Uterus (tissue), 4 donors: Measurements from ENCODE around the gene CLTC. TPM values are rescaled to one million over a fixed set of nuclear protein-coding genes. Genes with fewer than 3 reads are reported as not detected.

ENCODE experiments used
- DNase-seq, 2 donors: peaks; one replicate each; pipeline ENCODE4 v3.0.0-alpha.2; 2019 to 2020
- H3K27ac ChIP-seq, 2 donors: fragments of 200-600 bp; sonication (generic); 1 replicate in 1 of 2; 2 replicates in 1 of 2; pipeline ENCODE4 v1.5.1; 2016 to 2018
- H3K27me3 ChIP-seq, 2 donors: fragments of 200-600 bp; sonication (generic); one replicate each; pipeline ENCODE4 v1.5.1; 2018 to 2019; ENCODE audit warnings: control low read depth in 1 of 2
- H3K36me3 ChIP-seq, 2 donors: fragments of 200-600 bp; sonication (generic); one replicate each; pipeline ENCODE4 v1.5.1; 2019; ENCODE audit warnings: control low read depth in 1 of 2
- H3K4me1 ChIP-seq, 2 donors: fragments of 200-600 bp; sonication (generic); one replicate each; pipeline ENCODE4 v1.5.1; 2018 to 2019; ENCODE audit warnings: control low read depth in 1 of 2
- H3K4me3 ChIP-seq, 2 donors: fragments of 200-600 bp; sonication (generic); 1 replicate in 1 of 2; 2 replicates in 1 of 2; pipeline ENCODE4 v1.5.1; 2018 to 2019; ENCODE audit warnings: mild to moderate bottlenecking in 1 of 2
- H3K9me3 ChIP-seq, 2 donors: fragments of 200-600 bp; sonication (generic); one replicate each; pipeline ENCODE4 v1.5.1; 2019; ENCODE audit warnings: control low read depth in 1 of 2
- POLR2A ChIP-seq, 2 donors: fragments of 450-650 bp; IDR thresholded peaks; one replicate each; pipeline ENCODE4 v1.6.1; 2016; ENCODE audit warnings: antibody characterized with exemption in 2 of 2, mild to moderate bottlenecking in 1 of 2, moderate library complexity in 1 of 2
- intact Hi-C: fragments of 100-400 bp; cut with DNase I; formaldehyde crosslinking; loops from one replicate; pipeline ENCODE4 v1.15.1; 2023; ENCODE audit warnings: low total_unique reads
- total RNA-seq, 4 donors: library from RNA; depleted of rRNA in 3 of 4; stranded (reverse); fragments of >200 nt in 3 of 4; gene quantifications; one replicate each; pipeline versions ENCODE4 v1.1.0 to v1.2.4, GENCODE V29; 2014 to 2023
- TF ChIP-seq, protein P1 (sequence below), 4 experiments: fragments of 200-600 bp in 2 of 4; fragments of 450-650 bp in 2 of 4; sonication (generic) in 2 of 4; IDR thresholded peaks; one replicate each; pipeline ENCODE4 v1.5.1; 2016 to 2019; ENCODE audit warnings: antibody characterized with exemption in 4 of 4, mild to moderate bottlenecking in 2 of 4, moderate library complexity in 1 of 4
- donor health status: DM: yes; HTN: yes; CAD: no.

Gene CLTC
- total RNA-seq, 4 donors from 2014 or later: 89.7 to 463 (median 245) TPM

DNA sequence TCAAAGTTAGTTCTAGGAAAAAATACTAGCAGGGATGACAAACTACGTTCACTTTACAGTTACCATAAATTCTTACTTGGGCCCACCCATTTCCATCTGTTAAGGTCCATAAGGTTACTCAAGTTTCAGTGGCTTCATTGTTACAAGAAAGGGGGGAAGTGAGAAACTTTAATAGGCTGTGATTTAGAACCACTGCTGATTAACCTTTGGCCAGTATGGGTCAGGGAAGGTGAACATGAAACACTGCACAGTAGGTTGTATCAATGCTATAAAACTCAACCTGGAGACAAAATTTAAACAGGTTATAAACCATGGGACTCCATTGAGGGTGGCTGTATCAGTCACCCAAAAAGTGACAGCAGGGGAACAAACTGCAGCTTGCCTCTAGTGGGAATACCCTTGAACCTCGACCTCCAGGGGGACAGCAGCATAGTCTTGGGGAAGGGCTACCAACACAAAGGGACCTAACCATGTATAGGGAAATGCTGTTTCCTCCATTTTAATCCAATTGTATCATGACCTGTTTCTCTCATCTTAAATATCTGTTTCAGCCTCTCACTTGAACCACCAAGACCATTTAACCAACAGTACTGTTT is 77.1 kb downstream of the CLTC start:
- no peak for DNase-seq
- H3K9me3 ChIP-seq: no peaks in the 10 kb centered on the region
- TF ChIP-seq POLR2A (IDR thresholded peaks at IDR 0.05): no peak
- TF ChIP-seq, protein P1, sequence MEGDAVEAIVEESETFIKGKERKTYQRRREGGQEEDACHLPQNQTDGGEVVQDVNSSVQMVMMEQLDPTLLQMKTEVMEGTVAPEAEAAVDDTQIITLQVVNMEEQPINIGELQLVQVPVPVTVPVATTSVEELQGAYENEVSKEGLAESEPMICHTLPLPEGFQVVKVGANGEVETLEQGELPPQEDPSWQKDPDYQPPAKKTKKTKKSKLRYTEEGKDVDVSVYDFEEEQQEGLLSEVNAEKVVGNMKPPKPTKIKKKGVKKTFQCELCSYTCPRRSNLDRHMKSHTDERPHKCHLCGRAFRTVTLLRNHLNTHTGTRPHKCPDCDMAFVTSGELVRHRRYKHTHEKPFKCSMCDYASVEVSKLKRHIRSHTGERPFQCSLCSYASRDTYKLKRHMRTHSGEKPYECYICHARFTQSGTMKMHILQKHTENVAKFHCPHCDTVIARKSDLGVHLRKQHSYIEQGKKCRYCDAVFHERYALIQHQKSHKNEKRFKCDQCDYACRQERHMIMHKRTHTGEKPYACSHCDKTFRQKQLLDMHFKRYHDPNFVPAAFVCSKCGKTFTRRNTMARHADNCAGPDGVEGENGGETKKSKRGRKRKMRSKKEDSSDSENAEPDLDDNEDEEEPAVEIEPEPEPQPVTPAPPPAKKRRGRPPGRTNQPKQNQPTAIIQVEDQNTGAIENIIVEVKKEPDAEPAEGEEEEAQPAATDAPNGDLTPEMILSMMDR (IDR thresholded peaks at IDR 0.05): no peak
- no peaks in the 10 kb centered on the region for H3K36me3 ChIP-seq
- no peak overlapping the region for H3K4me3 ChIP-seq
- H3K27me3 ChIP-seq: no peaks in the 10 kb centered on the region
- no peaks in the 10 kb centered on the region for H3K4me1 ChIP-seq
- intact Hi-C loops: no loop called here
- no peak overlapping the region for H3K27ac ChIP-seq

DNA sequence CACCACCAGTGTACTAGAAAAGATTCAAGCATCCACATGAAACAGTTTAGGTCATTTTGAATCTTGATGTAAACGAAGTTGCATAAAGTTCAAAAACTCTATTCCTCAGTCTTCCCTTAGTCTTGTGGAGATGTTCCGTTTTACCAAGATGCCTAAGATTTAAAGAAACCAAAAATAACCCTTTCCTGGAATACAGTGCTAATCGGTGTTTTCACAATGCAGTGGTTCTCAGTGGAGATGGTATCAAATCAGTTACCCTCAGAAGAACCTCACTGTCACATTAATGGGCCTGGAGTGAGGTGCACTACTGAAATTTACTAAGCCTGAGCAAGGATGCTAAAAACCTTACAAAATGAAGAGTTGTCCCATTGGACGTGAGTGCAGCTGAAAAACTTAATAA is 78.4 kb downstream of the CLTC start:
- Histone ChIP-seq H3K4me1 (no peaks in the 10 kb centered on the region), H3K27ac (no peak overlapping the region), H3K27me3 (no peaks in the 10 kb centered on the region), H3K9me3 (no peaks in the 10 kb centered on the region), H3K36me3 (no peaks in the 10 kb centered on the region), H3K4me3 (no peak overlapping the region)
- no peak for DNase-seq
- intact Hi-C loops: no loop called here
- TF ChIP-seq POLR2A (IDR thresholded peaks at IDR 0.05): no peak
- TF ChIP-seq, protein P1 (IDR thresholded peaks at IDR 0.05): no peak

DNA sequence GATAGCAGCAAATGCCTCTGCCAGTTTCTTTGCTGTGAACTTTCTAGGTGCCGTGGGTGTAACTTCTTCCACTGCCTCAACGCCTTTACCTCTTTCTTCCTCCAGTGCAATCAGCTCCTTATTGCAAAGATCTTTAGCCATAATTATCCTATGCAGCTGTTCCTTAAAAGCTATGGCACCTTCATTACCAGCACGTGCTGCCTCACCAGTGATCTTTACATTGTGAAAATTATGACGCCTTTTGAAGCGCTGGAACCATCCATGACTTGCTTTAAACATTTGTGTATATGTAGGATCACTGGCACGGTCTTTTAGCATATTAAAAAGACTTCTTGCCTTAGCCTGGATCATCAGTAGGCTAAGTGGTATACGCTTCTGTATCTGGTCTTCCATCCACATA is 79.5 kb downstream of the CLTC start:
- H3K36me3 ChIP-seq: no peaks in the 10 kb centered on the region

DNA sequence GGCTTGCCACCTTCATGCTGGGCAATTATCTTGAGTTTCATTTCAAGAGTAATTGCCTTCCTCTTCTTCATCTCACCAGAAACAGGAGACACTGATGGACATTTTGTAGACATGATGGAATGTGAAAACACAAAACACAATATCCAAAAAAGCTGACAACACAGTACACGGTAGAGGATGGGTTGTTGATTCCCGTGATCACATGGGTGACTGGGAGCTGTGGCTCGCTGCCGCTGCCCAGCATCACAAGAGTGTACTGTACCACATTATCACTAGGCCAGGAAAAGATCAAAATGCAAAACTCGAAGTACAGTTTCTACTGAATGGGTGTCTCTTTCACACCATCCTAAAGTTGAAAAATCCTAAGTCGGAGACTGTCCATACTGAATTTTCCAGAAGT is 80.1 kb downstream of the CLTC start:
- Histone ChIP-seq H3K36me3 (no peaks in the 10 kb centered on the region), H3K4me3 (no peak overlapping the region), H3K27ac (no peak overlapping the region), H3K27me3 (no peaks in the 10 kb centered on the region), H3K4me1 (no peaks in the 10 kb centered on the region), H3K9me3 (no peaks in the 10 kb centered on the region)
- intact Hi-C loops: no loop called here
- DNase-seq: no peak
- TF ChIP-seq, protein P1 (IDR thresholded peaks at IDR 0.05): no peak
- no peak for TF ChIP-seq POLR2A (IDR thresholded peaks at IDR 0.05)

More for the DNA sequence above, 79.5 kb downstream of the CLTC start:
- intact Hi-C loops: no loop called here
- Histone ChIP-seq H3K4me1 (no peaks in the 10 kb centered on the region), H3K27ac (no peak overlapping the region), H3K27me3 (no peaks in the 10 kb centered on the region), H3K9me3 (no peaks in the 10 kb centered on the region), H3K4me3 (no peak overlapping the region)
- no peak for DNase-seq
- TF ChIP-seq, protein P1 (IDR thresholded peaks at IDR 0.05): no peak
- no peak for TF ChIP-seq POLR2A (IDR thresholded peaks at IDR 0.05)

DNA sequence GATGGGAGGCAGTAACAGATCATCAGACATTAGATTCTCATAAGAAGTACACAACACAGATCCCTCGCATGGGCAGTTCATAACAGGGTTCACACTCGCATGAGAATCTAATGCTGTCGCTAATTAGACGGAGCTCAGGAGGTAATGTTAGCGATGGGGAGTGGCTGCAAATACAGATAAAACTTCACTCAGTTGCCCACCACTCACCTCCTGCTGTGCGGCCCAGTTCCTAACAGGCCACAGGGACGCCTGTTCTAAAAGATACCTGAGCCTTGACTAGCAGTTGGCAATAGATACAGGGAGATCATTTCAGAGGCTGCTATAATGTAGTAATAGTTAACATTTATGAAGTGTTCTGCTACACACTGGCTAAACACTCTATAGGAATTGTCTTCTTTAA is 82.6 kb downstream of the CLTC start:
- TF ChIP-seq, protein P1 (IDR thresholded peaks at IDR 0.05): no peak
- no peak for TF ChIP-seq POLR2A (IDR thresholded peaks at IDR 0.05)
- Histone ChIP-seq H3K4me1 (no peaks in the 10 kb centered on the region), H3K4me3 (no peak overlapping the region), H3K27ac (no peak overlapping the region), H3K36me3 (no peaks in the 10 kb centered on the region), H3K27me3 (no peaks in the 10 kb centered on the region), H3K9me3 (no peaks in the 10 kb centered on the region)
- intact Hi-C loops: no loop called here
- DNase-seq: no peak
